ENCODE data around the gene ADAMTSL2.

ADAMTSL2 gene

DNA sequence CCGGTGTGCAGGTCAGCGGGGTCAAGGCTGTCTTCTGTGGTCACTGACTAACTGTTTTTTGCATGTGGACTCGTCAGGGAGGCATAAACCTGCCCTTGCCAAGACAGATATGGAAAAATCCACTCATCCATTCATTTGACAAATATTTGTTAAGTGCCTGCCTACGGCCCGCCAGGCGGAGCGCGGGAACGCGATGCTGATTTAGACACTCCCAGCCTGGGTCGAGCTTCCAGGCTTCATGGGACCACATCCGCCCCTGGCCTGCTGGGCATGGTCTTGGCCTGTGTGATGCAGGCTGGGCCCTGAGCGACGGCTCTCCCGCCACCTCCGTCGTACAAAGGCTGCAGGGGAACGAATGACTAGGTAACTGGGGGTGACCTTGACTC lies 27.9 kb upstream of the ADAMTSL2 start:
- ATAC-seq, result no peak; the same call in none of the 3 replicates
- TF ChIP-seq ESRRG (CRISPR knock-in tag; IDR thresholded peaks at IDR 0.05), result no peak
- TF ChIP-seq ZFP30 (CRISPR knock-in tag; IDR thresholded peaks at IDR 0.05), result no peak
- TF ChIP-seq, protein P1, sequence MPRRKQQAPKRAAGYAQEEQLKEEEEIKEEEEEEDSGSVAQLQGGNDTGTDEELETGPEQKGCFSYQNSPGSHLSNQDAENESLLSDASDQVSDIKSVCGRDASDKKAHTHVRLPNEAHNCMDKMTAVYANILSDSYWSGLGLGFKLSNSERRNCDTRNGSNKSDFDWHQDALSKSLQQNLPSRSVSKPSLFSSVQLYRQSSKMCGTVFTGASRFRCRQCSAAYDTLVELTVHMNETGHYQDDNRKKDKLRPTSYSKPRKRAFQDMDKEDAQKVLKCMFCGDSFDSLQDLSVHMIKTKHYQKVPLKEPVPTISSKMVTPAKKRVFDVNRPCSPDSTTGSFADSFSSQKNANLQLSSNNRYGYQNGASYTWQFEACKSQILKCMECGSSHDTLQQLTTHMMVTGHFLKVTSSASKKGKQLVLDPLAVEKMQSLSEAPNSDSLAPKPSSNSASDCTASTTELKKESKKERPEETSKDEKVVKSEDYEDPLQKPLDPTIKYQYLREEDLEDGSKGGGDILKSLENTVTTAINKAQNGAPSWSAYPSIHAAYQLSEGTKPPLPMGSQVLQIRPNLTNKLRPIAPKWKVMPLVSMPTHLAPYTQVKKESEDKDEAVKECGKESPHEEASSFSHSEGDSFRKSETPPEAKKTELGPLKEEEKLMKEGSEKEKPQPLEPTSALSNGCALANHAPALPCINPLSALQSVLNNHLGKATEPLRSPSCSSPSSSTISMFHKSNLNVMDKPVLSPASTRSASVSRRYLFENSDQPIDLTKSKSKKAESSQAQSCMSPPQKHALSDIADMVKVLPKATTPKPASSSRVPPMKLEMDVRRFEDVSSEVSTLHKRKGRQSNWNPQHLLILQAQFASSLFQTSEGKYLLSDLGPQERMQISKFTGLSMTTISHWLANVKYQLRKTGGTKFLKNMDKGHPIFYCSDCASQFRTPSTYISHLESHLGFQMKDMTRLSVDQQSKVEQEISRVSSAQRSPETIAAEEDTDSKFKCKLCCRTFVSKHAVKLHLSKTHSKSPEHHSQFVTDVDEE (CRISPR knock-in tag; IDR thresholded peaks at IDR 0.05), result no peak
- TF ChIP-seq RARB (CRISPR knock-in tag; IDR thresholded peaks at IDR 0.05), result no peak
- TF ChIP-seq, protein P2, sequence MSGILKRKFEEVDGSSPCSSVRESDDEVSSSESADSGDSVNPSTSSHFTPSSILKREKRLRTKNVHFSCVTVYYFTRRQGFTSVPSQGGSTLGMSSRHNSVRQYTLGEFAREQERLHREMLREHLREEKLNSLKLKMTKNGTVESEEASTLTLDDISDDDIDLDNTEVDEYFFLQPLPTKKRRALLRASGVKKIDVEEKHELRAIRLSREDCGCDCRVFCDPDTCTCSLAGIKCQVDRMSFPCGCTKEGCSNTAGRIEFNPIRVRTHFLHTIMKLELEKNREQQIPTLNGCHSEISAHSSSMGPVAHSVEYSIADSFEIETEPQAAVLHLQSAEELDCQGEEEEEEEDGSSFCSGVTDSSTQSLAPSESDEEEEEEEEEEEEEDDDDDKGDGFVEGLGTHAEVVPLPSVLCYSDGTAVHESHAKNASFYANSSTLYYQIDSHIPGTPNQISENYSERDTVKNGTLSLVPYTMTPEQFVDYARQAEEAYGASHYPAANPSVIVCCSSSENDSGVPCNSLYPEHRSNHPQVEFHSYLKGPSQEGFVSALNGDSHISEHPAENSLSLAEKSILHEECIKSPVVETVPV (CRISPR knock-in tag; IDR thresholded peaks at IDR 0.05), result no peak
- no peak for TF ChIP-seq CSDC2 (CRISPR knock-in tag; IDR thresholded peaks at IDR 0.05)
- TF ChIP-seq ZNF8 (CRISPR knock-in tag; IDR thresholded peaks at IDR 0.05), result no peak
- no peak for TF ChIP-seq OSR1 (CRISPR knock-in tag; IDR thresholded peaks at IDR 0.05)
- TF ChIP-seq GLIS3 (CRISPR knock-in tag; IDR thresholded peaks at IDR 0.05), result no peak
- TF ChIP-seq ZFP3 (CRISPR knock-in tag; IDR thresholded peaks at IDR 0.05), result no peak
- TF ChIP-seq BACH2 (CRISPR knock-in tag; IDR thresholded peaks at IDR 0.05; ENCODE audit: borderline replicate concordance), result no peak

- ATAC-seq, result no peak; the same call in 2 of the 3 replicates
Measured at GRCh38 chr9:133507246-133507965, 27.1 kb upstream of the ADAMTSL2 start.

DNA sequence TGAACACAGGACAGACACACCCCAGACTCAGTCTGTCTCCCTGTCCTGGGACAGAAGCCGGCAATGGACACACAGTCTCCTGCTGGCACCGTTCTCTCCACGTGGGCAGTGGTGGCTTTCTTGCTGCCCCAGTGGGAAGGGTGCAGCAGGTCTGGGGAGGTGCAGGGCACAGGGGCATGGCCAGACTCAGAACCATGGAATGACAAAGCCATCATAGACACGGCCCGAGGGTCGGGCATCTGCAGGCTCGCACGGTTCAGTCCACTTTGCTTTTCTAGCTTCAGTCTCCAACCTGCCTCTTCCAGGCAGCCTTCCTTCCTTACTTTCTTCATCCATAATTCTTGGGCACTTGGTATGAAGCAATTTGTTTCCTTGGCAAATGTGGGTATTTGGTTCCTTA lies 26.5 kb upstream of the ADAMTSL2 start:
- no peak for ATAC-seq
- TF ChIP-seq RARB (CRISPR knock-in tag; IDR thresholded peaks at IDR 0.05) (no peak), ARNTL (CRISPR knock-in tag; IDR thresholded peaks at IDR 0.05; ENCODE audit: borderline replicate concordance, low read depth) (no peak), CSDC2 (CRISPR knock-in tag; IDR thresholded peaks at IDR 0.05) (no peak)
- TF ChIP-seq, protein P2 (CRISPR knock-in tag; IDR thresholded peaks at IDR 0.05), result no peak

More at GRCh38 chr9:133507246-133507965, 27.1 kb upstream of the ADAMTSL2 start:
- TF ChIP-seq SNAI2 (CRISPR knock-in tag; IDR thresholded peaks at IDR 0.05) (no peak), ZC3H10 (CRISPR knock-in tag; IDR thresholded peaks at IDR 0.05) (no peak), ESRRG (CRISPR knock-in tag; IDR thresholded peaks at IDR 0.05) (no peak), PPARA (CRISPR knock-in tag; IDR thresholded peaks at IDR 0.05; ENCODE audit: borderline replicate concordance) (no peak), TCF4 (CRISPR knock-in tag; IDR thresholded peaks at IDR 0.05; ENCODE audit: borderline replicate concordance) (no peak), ZNF70 (CRISPR knock-in tag; IDR thresholded peaks at IDR 0.05) (no peak), ZFP3 (CRISPR knock-in tag; IDR thresholded peaks at IDR 0.05) (no peak), ISL1 (CRISPR knock-in tag; IDR thresholded peaks at IDR 0.05) (no peak), CSDC2 (CRISPR knock-in tag; IDR thresholded peaks at IDR 0.05) (no peak)
- TF ChIP-seq, protein P2 (CRISPR knock-in tag; IDR thresholded peaks at IDR 0.05), result no peak
- TF ChIP-seq, protein P1 (CRISPR knock-in tag; IDR thresholded peaks at IDR 0.05), result no peak
